Neural progenitor cell (in vitro differentiated cells): ENCODE measurements around the gene KDELR3.

Experiments used
- EZH2 ChIP-seq: fragments of 200-600 bp; sonication (generic); IDR thresholded peaks from 2 replicates; pipeline ENCODE4 v1.6.1; 2017; ENCODE audit warnings: antibody characterized with exemption, mild to moderate bottlenecking, moderate library complexity
- EZH2phosphoT487 ChIP-seq: fragments of 200-600 bp; sonication (generic); IDR thresholded peaks from 2 replicates; pipeline ENCODE4 v1.6.1; 2017; ENCODE audit warnings: antibody characterized with exemption
- TF ChIP-seq, protein P1 (sequence below): fragments of 200-600 bp; sonication (generic); IDR thresholded peaks from 2 replicates; pipeline ENCODE4 v1.5.1; 2017; ENCODE audit warnings: antibody characterized with exemption, mild to moderate bottlenecking

DNA sequence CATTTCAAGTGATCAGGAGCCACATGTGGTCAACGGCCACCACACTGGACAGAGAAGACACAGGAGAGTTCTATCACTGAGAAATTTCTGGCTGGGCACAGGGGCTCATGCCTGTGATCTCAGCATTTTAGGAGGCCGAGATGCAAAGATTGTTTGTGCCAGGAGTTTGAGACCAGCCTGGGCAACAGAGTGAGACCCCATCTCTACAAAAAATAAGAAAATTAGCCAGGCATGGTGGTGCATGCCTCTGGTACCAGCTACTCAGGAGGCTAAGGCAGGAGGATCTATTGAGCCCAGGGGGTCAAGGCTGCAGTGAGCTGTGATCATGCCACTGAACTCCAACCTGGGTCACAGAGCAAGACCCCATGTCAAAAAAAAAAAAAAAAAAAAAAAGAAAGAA lies 39.2 kb upstream of the KDELR3 start:
- TF ChIP-seq, protein P1, sequence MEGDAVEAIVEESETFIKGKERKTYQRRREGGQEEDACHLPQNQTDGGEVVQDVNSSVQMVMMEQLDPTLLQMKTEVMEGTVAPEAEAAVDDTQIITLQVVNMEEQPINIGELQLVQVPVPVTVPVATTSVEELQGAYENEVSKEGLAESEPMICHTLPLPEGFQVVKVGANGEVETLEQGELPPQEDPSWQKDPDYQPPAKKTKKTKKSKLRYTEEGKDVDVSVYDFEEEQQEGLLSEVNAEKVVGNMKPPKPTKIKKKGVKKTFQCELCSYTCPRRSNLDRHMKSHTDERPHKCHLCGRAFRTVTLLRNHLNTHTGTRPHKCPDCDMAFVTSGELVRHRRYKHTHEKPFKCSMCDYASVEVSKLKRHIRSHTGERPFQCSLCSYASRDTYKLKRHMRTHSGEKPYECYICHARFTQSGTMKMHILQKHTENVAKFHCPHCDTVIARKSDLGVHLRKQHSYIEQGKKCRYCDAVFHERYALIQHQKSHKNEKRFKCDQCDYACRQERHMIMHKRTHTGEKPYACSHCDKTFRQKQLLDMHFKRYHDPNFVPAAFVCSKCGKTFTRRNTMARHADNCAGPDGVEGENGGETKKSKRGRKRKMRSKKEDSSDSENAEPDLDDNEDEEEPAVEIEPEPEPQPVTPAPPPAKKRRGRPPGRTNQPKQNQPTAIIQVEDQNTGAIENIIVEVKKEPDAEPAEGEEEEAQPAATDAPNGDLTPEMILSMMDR: no peak
- TF ChIP-seq EZH2 (no peak), EZH2phosphoT487 (no peak)
